Cardiac muscle cell (in vitro differentiated cells and primary cell): ENCODE measurements around the gene ARHGAP6. TPM values are rescaled to one million over a fixed set of nuclear protein-coding genes. Genes with fewer than 3 reads are reported as not detected.
A peak's percentile ranks its signal among the peaks of the same experiment; 100 is the strongest.

Source experiments
- DNase-seq, 2 donors: peaks; one replicate each; pipeline versions ENCODE4 v3.0.0 to v3.0.0-alpha.2; 2010 to 2017; ENCODE audit warnings: low read depth in 1 of 2, low spot score in 1 of 2
- H3K27ac ChIP-seq: fragments of 200-600 bp; sonication (generic); 2 replicates; pipeline ENCODE4 v1.5.1; 2016
- H3K27me3 ChIP-seq: fragments of 200-600 bp; sonication (generic); 2 replicates; pipeline ENCODE4 v1.6.0; 2016; ENCODE audit warnings: control low read depth
- H3K36me3 ChIP-seq: fragments of 200-600 bp; sonication (generic); 2 replicates; pipeline ENCODE4 v1.5.1; 2016; ENCODE audit warnings: control low read depth
- H3K4me1 ChIP-seq: fragments of 200-600 bp; sonication (generic); 2 replicates; pipeline ENCODE4 v1.8.1; 2017; ENCODE audit warnings: low read depth, mild to moderate bottlenecking, mixed run types
- H3K4me3 ChIP-seq: fragments of 200-600 bp; sonication (generic); 2 replicates; pipeline ENCODE4 v1.5.1; 2016; ENCODE audit warnings: mild to moderate bottlenecking
- H3K9me3 ChIP-seq: fragments of 200-600 bp; sonication (generic); 2 replicates; pipeline ENCODE4 v1.5.1; 2017; ENCODE audit warnings: low read depth, mild to moderate bottlenecking, control low read depth
- CTCF ChIP-seq: IDR thresholded peaks from 2 replicates; pipeline ENCODE4 v1.5.1; 2012; ENCODE audit warnings: low read depth, mild to moderate bottlenecking, low read length
- polyA plus RNA-seq: library from polyadenylated mRNA; unstranded; fragments of >200 nt; fragmentation: Nextera tagmentation; extraction: Ambion mirVana; gene quantifications from 2 replicates; pipeline ENCODE4 v1.2.1, GENCODE V29; 2016
- total RNA-seq: library from RNA; depleted of rRNA; stranded (reverse); fragments of >200 nt; gene quantifications from 2 replicates; pipeline ENCODE4 v1.2.3, GENCODE V29; 2016

ARHGAP6 gene
- total and polyA plus RNA-seq, 2 experiments from 2014 or later = 10.5 to 45.0 TPM

GRCh38 chrX:11380187-11380844, 285.4 kb downstream of the ARHGAP6 start:
- Histone ChIP-seq H3K4me3 (no peak overlapping the region), H3K9me3 (no peaks in the 10 kb centered on the region), H3K27me3 (no peaks in the 10 kb centered on the region), H3K27ac (no peak overlapping the region), H3K4me1 (peaks cover 8% of the 10 kb centered on the region), H3K36me3 (no peaks in the 10 kb centered on the region)
- no peak for DNase-seq
- no peak for TF ChIP-seq CTCF

- Histone ChIP-seq H3K27ac (no peak overlapping the region), H3K4me3 (no peak overlapping the region)
Observed at GRCh38 chrX:11376163-11376562, 289.6 kb downstream of the ARHGAP6 start.

GRCh38 chrX:11375614-11376119, 290.1 kb downstream of the ARHGAP6 start:
- H3K9me3 ChIP-seq = no peaks in the 10 kb centered on the region

More at GRCh38 chrX:11376163-11376562, 289.6 kb downstream of the ARHGAP6 start:
- TF ChIP-seq CTCF = no peak
- Histone ChIP-seq H3K4me1 (peaks cover 13% of the 10 kb centered on the region), H3K27me3 (no peaks in the 10 kb centered on the region), H3K9me3 (no peaks in the 10 kb centered on the region), H3K36me3 (no peaks in the 10 kb centered on the region)
- no peak for DNase-seq

GRCh38 chrX:11374570-11374969, 291.1 kb downstream of the ARHGAP6 start:
- DNase-seq = no peak
- no peak overlapping the region for H3K4me3 ChIP-seq
- TF ChIP-seq CTCF = no peak
- H3K4me1 ChIP-seq = peaks cover 13% of the 10 kb centered on the region
- no peaks in the 10 kb centered on the region for H3K9me3 ChIP-seq
- no peak overlapping the region for H3K27ac ChIP-seq
- no peaks in the 10 kb centered on the region for H3K27me3 ChIP-seq
- H3K36me3 ChIP-seq = no peaks in the 10 kb centered on the region

More at GRCh38 chrX:11375614-11376119, 290.1 kb downstream of the ARHGAP6 start:
- Histone ChIP-seq H3K27ac (peak overlapping the region; percentile 66), H3K27me3 (no peaks in the 10 kb centered on the region), H3K36me3 (no peaks in the 10 kb centered on the region), H3K4me3 (no peak overlapping the region), H3K4me1 (peaks cover 13% of the 10 kb centered on the region)
- TF ChIP-seq CTCF = no peak
- peak in 1 of 2 donors; percentile 12 for DNase-seq

- peaks cover 12% of the 10 kb centered on the region for H3K4me1 ChIP-seq
- no peak for TF ChIP-seq CTCF
Observed at GRCh38 chrX:11371106-11371505, 294.6 kb downstream of the ARHGAP6 start.

More at GRCh38 chrX:11371106-11371505, 294.6 kb downstream of the ARHGAP6 start:
- no peaks in the 10 kb centered on the region for H3K27me3 ChIP-seq
- H3K36me3 ChIP-seq = no peaks in the 10 kb centered on the region
- H3K9me3 ChIP-seq = no peaks in the 10 kb centered on the region
- no peak for DNase-seq
- H3K4me3 ChIP-seq = no peak overlapping the region
- no peak overlapping the region for H3K27ac ChIP-seq
